Endothelial cell (in vitro differentiated cells): ENCODE measurements around the gene EMILIN3. TPM values are rescaled to one million over a fixed set of nuclear protein-coding genes. Genes with fewer than 3 reads are reported as not detected.

Source experiments
- DNase-seq: peaks from one replicate; pipeline ENCODE4 v3.0.0; 2021; ENCODE audit warnings: low spot score
- H3K27ac Mint-ChIP-seq: one replicate; pipeline ENCODE4 v1.8.0; 2021; ENCODE audit warnings: mixed read lengths, inconsistent platforms; ENCODE audit not compliant: unreplicated experiment
- H3K27me3 Mint-ChIP-seq: one replicate; pipeline ENCODE4 v1.8.0; 2021; ENCODE audit warnings: mild to moderate bottlenecking, moderate library complexity, mixed read lengths, inconsistent platforms; ENCODE audit not compliant: unreplicated experiment
- H3K36me3 Mint-ChIP-seq: one replicate; pipeline ENCODE4 v1.8.0; 2021; ENCODE audit warnings: mild to moderate bottlenecking, low read depth, mixed read lengths, inconsistent platforms; ENCODE audit not compliant: unreplicated experiment
- H3K4me1 Mint-ChIP-seq: one replicate; pipeline ENCODE4 v1.8.0; 2021; ENCODE audit warnings: mild to moderate bottlenecking, mixed read lengths, inconsistent platforms; ENCODE audit not compliant: unreplicated experiment
- H3K4me3 Mint-ChIP-seq: one replicate; pipeline ENCODE4 v1.8.0; 2021; ENCODE audit warnings: mild to moderate bottlenecking, mixed read lengths, inconsistent platforms; ENCODE audit not compliant: unreplicated experiment
- H3K9me3 Mint-ChIP-seq: one replicate; pipeline ENCODE4 v1.8.0; 2021; ENCODE audit warnings: mixed read lengths, inconsistent platforms; ENCODE audit not compliant: unreplicated experiment
- CTCF ChIP-seq: fragments of 200-600 bp; sonication (generic); IDR thresholded peaks from one replicate; pipeline ENCODE4 v1.5.0; 2021; ENCODE audit warnings: antibody characterized with exemption; ENCODE audit not compliant: unreplicated experiment
- total RNA-seq: library from RNA; stranded (reverse); fragmentation: NEBNext Ultra II Directional; extraction: Animal tissue kit (Norgen Biotek cat#: 25700); gene quantifications from one replicate; pipeline ENCODE4 v1.2.1, GENCODE V29; 2021; ENCODE audit not compliant: unreplicated experiment

The EMILIN3 gene
- total RNA-seq, 1 donor from 2014 or later: 0.28 TPM

GRCh38 chr20:41394931-41395666 is 28.5 kb upstream of the EMILIN3 start:
- Mint-ChIP-seq H3K4me1 (peaks cover 10% of the 10 kb centered on the region), H3K36me3 (peaks cover 1% of the 10 kb centered on the region), H3K27me3 (peaks cover 9% of the 10 kb centered on the region), H3K27ac (no peak overlapping the region), H3K4me3 (no peak overlapping the region), H3K9me3 (no peaks in the 10 kb centered on the region)
- DNase-seq: no peak
- TF ChIP-seq CTCF: no peak

- Mint-ChIP-seq H3K9me3 (no peaks in the 10 kb centered on the region), H3K27me3 (peaks cover 9% of the 10 kb centered on the region), H3K36me3 (no peaks in the 10 kb centered on the region), H3K4me3 (no peak overlapping the region), H3K4me1 (peaks cover 4% of the 10 kb centered on the region), H3K27ac (no peak overlapping the region)
- TF ChIP-seq CTCF: no peak
- DNase-seq: no peak
Measured at GRCh38 chr20:41394081-41394480, 27.5 kb upstream of the EMILIN3 start.

- Mint-ChIP-seq H3K36me3 (no peaks in the 10 kb centered on the region), H3K4me3 (no peak overlapping the region), H3K4me1 (peaks cover 4% of the 10 kb centered on the region), H3K27me3 (peaks cover 9% of the 10 kb centered on the region), H3K9me3 (no peaks in the 10 kb centered on the region), H3K27ac (no peak overlapping the region)
- DNase-seq: no peak
- no peak for TF ChIP-seq CTCF
Measured at GRCh38 chr20:41393705-41394066, 27.1 kb upstream of the EMILIN3 start.

- DNase-seq: no peak
- Mint-ChIP-seq H3K4me1 (peaks cover 3% of the 10 kb centered on the region), H3K4me3 (no peak overlapping the region), H3K36me3 (no peaks in the 10 kb centered on the region), H3K27ac (no peak overlapping the region), H3K27me3 (peaks cover 9% of the 10 kb centered on the region), H3K9me3 (no peaks in the 10 kb centered on the region)
- no peak for TF ChIP-seq CTCF
Measured at GRCh38 chr20:41392871-41393704, 26.5 kb upstream of the EMILIN3 start.

- H3K27ac Mint-ChIP-seq: no peak overlapping the region
- DNase-seq: no peak
- no peaks in the 10 kb centered on the region for H3K4me1 Mint-ChIP-seq
- no peaks in the 10 kb centered on the region for H3K9me3 Mint-ChIP-seq
- H3K4me3 Mint-ChIP-seq: no peak overlapping the region
- no peaks in the 10 kb centered on the region for H3K36me3 Mint-ChIP-seq
- peaks cover 6% of the 10 kb centered on the region for H3K27me3 Mint-ChIP-seq
- no peak for TF ChIP-seq CTCF
Measured at GRCh38 chr20:41392295-41392694, 25.7 kb upstream of the EMILIN3 start.
